Thoracic aorta (tissue), 2 donors: ENCODE results near the gene STXBP6. TPM values are rescaled to one million over a fixed set of nuclear protein-coding genes. Genes with fewer than 3 reads are reported as not detected.
A peak's percentile ranks its signal among the peaks of the same experiment; 100 is the strongest.

Experiments used
- ATAC-seq: fragments of 150-250 bp; one replicate; pipeline ENCODE4 v1.8.0; 2017; ENCODE audit warnings: low read depth; ENCODE audit not compliant: insufficient number of reproducible peaks, low FRiP score
- DNase-seq: peaks from one replicate; pipeline ENCODE4 v3.0.0-alpha.2; 2020; ENCODE audit warnings: low spot score
- H3K27ac ChIP-seq, 2 donors: fragments of 200-600 bp; sonication (generic); 1 replicate in 1 of 2; 2 replicates in 1 of 2; pipeline ENCODE4 v1.5.1; 2016; ENCODE audit warnings: mild to moderate bottlenecking in 2 of 2, moderate library complexity in 2 of 2
- H3K27me3 ChIP-seq: fragments of 200-600 bp; sonication (generic); replicated peaks from 2 replicates; pipeline ENCODE4 v1.6.0; 2016; ENCODE audit warnings: mild to moderate bottlenecking; ENCODE audit not compliant: insufficient read depth
- H3K36me3 ChIP-seq: fragments of 200-600 bp; sonication (generic); one replicate; pipeline ENCODE4 v1.5.1; 2016
- H3K4me1 ChIP-seq, 2 donors: fragments of 200-600 bp; sonication (generic); 1 replicate in 1 of 2; 2 replicates in 1 of 2; pipeline versions ENCODE4 v1.5.1 to v1.6.0; 2016; ENCODE audit warnings: low read depth in 2 of 2, mild to moderate bottlenecking in 1 of 2; ENCODE audit not compliant: control insufficient read depth in 1 of 2
- H3K4me3 ChIP-seq: fragments of 200-600 bp; sonication (generic); 2 replicates; pipeline ENCODE4 v1.5.1; 2016; ENCODE audit warnings: mild to moderate bottlenecking
- H3K9me3 ChIP-seq: fragments of 200-600 bp; sonication (generic); 2 replicates; pipeline ENCODE4 v1.5.1; 2016
- CTCF ChIP-seq: fragments of 200-600 bp; sonication (generic); IDR thresholded peaks from one replicate; pipeline ENCODE4 v1.5.1; 2019; ENCODE audit warnings: antibody characterized with exemption
- total RNA-seq, 2 donors: library from RNA; depleted of rRNA; stranded (reverse); fragments of >200 nt; gene quantifications; one replicate each; pipeline versions ENCODE4 v1.1.0 to v1.2.3, GENCODE V29; 2016

Gene STXBP6
- total RNA-seq, 2 donors from 2014 or later: 3.1 to 4.4 TPM

- no peak for DNase-seq
- Histone ChIP-seq H3K27ac (peak overlapping the region in 1 of 2 donors; percentile 39), H3K9me3 (no peaks in the 10 kb centered on the region), H3K27me3 (no peaks in the 10 kb centered on the region), H3K4me1 (peaks cover 0 to 15% of the 10 kb centered on the region in 2 donors), H3K4me3 (no peak overlapping the region), H3K36me3 (no peaks in the 10 kb centered on the region)
- ATAC-seq: peak; percentile 58
- TF ChIP-seq CTCF: no peak
Observed at GRCh38 chr14:25090716-25091454, 40.9 kb upstream of the STXBP6 start.

DNA sequence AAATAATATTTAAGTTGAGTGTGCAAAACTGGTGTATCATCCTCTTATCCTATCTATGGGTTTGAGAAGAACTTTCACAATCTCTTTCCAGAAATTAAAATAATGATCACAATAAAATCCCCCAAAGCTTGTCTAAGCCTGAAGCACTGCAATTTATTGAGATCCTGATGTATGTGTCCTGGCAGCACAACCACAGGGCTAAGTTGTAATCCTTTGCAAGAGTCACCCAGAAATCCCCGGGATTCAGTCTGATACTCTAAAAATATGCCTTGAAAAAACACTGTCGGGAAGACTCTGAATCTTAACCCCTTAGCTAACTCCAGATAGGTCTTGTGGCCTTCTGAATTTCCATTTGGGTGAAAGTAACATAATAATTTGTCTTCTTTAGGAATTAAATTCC, 40.3 kb upstream of the STXBP6 start:
- Histone ChIP-seq H3K27ac (no peak overlapping the region), H3K9me3 (no peaks in the 10 kb centered on the region), H3K4me3 (no peak overlapping the region), H3K4me1 (peaks cover 0 to 15% of the 10 kb centered on the region in 2 donors), H3K36me3 (no peaks in the 10 kb centered on the region), H3K27me3 (no peaks in the 10 kb centered on the region)
- DNase-seq (no peak), ATAC-seq (no peak)
- TF ChIP-seq CTCF: no peak

DNA sequence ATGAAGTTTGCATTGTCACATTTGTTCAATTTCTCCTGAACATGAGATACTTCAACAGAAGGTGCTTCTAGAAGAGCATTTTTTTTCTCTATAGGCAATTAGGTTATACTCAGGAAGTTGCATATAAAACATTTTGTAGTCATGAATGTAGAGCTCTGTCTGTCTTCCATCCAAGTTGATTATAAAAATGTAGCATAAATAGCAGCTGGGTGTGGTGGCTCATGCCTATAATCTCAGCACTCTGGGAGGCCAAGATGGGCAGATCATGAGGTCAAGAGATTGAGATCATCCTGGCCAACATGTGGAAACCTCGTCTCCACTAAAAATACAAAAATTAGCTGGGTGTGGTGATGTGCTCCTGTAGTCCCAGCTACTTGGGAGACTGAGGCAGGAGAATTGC, 39.5 kb upstream of the STXBP6 start:
- no peaks in the 10 kb centered on the region for H3K9me3 ChIP-seq
- no peaks in the 10 kb centered on the region for H3K36me3 ChIP-seq
- no peak overlapping the region for H3K4me3 ChIP-seq
- H3K27ac ChIP-seq: no peak overlapping the region
- TF ChIP-seq CTCF: no peak
- H3K27me3 ChIP-seq: no peaks in the 10 kb centered on the region
- ATAC-seq (no peak), DNase-seq (no peak)
- H3K4me1 ChIP-seq: peaks cover 0 to 15% of the 10 kb centered on the region in 2 donors

DNA sequence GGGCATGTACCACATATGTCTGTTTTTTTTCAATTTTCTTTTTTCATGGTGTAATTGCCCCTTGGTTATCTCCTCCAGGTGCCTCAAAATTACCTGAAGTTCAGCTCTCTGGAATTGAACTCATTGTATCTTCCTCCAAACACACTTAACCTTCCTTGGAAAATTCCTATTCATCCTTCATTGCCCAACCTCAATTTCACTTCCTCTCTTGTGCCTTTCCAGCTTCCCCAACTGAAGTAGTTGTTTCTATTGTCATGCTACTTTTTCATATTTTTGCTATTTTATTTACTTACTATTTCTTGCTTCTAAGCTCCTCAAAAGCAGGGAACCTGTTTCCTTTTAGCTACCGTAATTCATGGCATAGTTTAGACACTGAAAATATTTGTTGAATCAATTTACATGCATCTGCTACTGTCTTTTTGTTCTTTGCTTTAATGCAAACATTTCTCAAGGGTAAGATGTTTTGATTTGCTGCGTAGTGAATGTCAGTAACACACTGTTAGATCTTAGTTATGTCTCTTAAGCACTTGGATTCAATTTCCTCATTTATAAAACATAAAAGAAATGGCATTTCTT, 37.0 kb upstream of the STXBP6 start:
- DNase-seq (no peak), ATAC-seq (no peak)
- no peak for TF ChIP-seq CTCF
- H3K27me3 ChIP-seq: no peaks in the 10 kb centered on the region
- H3K9me3 ChIP-seq: no peaks in the 10 kb centered on the region
- H3K4me3 ChIP-seq: no peak overlapping the region
- peaks cover 0 to 15% of the 10 kb centered on the region in 2 donors for H3K4me1 ChIP-seq
- H3K36me3 ChIP-seq: no peaks in the 10 kb centered on the region
- no peak overlapping the region for H3K27ac ChIP-seq

- no peak for ATAC-seq
- H3K4me3 ChIP-seq: no peak overlapping the region
- no peaks in the 10 kb centered on the region for H3K9me3 ChIP-seq
- no peak for TF ChIP-seq CTCF
- no peaks in the 10 kb centered on the region for H3K27me3 ChIP-seq
- H3K36me3 ChIP-seq: no peaks in the 10 kb centered on the region
- H3K27ac ChIP-seq: no peak overlapping the region
- peaks cover 0 to 11% of the 10 kb centered on the region in 2 donors for H3K4me1 ChIP-seq
- DNase-seq: no peak
Observed at GRCh38 chr14:25086081-25086480, 36.1 kb upstream of the STXBP6 start.
